Spleen (tissue), 11 donors: ENCODE measurements around the gene DHRS2. TPM values are rescaled to one million over a fixed set of nuclear protein-coding genes. Genes with fewer than 3 reads are reported as not detected.

Experiments
- DNase-seq: peaks from one replicate; pipeline ENCODE4 v3.0.0-alpha.2; 2020
- H3K27ac ChIP-seq, 8 donors: fragments of 200-600 bp; sonication (generic) in 7 of 8; 1 replicate in 4 of 8; 2 replicates in 4 of 8; pipeline versions ENCODE4 v1.5.0 to v1.8.0; 2016 to 2021; ENCODE audit warnings: inconsistent platforms in 4 of 8, mild to moderate bottlenecking in 4 of 8, moderate library complexity in 1 of 8
- H3K27me3 ChIP-seq, 7 donors: fragments of 200-600 bp; sonication (generic) in 6 of 7; replicated peaks in 1 of 7; 1 replicate in 4 of 7; 2 replicates in 3 of 7; pipeline versions ENCODE4 v1.5.0 to v1.8.0; 2016 to 2021; ENCODE audit warnings: inconsistent platforms in 3 of 7, mild to moderate bottlenecking in 1 of 7
- H3K36me3 ChIP-seq, 6 donors: fragments of 200-600 bp; sonication (generic) in 5 of 6; 1 replicate in 4 of 6; 2 replicates in 2 of 6; pipeline versions ENCODE4 v1.5.0 to v1.8.0; 2016 to 2021; ENCODE audit warnings: inconsistent platforms in 2 of 6
- H3K4me1 ChIP-seq, 6 donors: fragments of 200-600 bp; sonication (generic) in 5 of 6; 1 replicate in 3 of 6; 2 replicates in 3 of 6; pipeline versions ENCODE4 v1.5.0 to v1.8.0; 2016 to 2021; ENCODE audit warnings: inconsistent platforms in 3 of 6
- H3K4me3 ChIP-seq, 8 donors: fragments of 200-600 bp; sonication (generic) in 7 of 8; 1 replicate in 4 of 8; 2 replicates in 4 of 8; pipeline versions ENCODE4 v1.5.0 to v1.8.0; 2016 to 2021; ENCODE audit warnings: inconsistent platforms in 4 of 8, mild to moderate bottlenecking in 4 of 8, moderate library complexity in 2 of 8
- H3K9me3 ChIP-seq, 8 donors: fragments of 200-600 bp; sonication (generic) in 7 of 8; 1 replicate in 4 of 8; 2 replicates in 4 of 8; pipeline versions ENCODE4 v1.5.0 to v1.8.0; 2016 to 2021; ENCODE audit warnings: inconsistent platforms in 4 of 8
- POLR2A ChIP-seq, 3 donors: fragments of 450-650 bp; IDR thresholded peaks; one replicate each; pipeline ENCODE4 v1.5.1; 2017; ENCODE audit warnings: antibody characterized with exemption in 3 of 3, mild to moderate bottlenecking in 1 of 3
- POLR2AphosphoS5 ChIP-seq, 3 donors: sonication (generic); formaldehyde crosslinking; IDR thresholded peaks; one replicate each; pipeline ENCODE4 v1.5.1; 2017; ENCODE audit warnings: antibody characterized with exemption in 3 of 3
- WGBS, 5 donors: extraction: QIAGEN DNeasy Blood & Tissue Kit in 3 of 5; methylation state at CpG; one replicate each; pipeline versions ENCODE4 v1.1.5 to v1.1.7; 2013 to 2018; 5-methylcytosine and 5-hydroxymethylcytosine counted together
- intact Hi-C: fragments of 100-400 bp; cut with DNase I; formaldehyde crosslinking; loops from one replicate; pipeline ENCODE4 v1.15.0; 2023; ENCODE audit warnings: low total_unique reads
- polyA plus RNA-seq, 3 donors: library from polyadenylated mRNA; stranded (reverse); fragments of 200-250 nt; gene quantifications; one replicate each; pipeline ENCODE4 v1.2.1, GENCODE V29; 2013
- total RNA-seq, 7 donors: library from RNA; depleted of rRNA in 3 of 7; stranded (reverse); fragments of >200 nt in 3 of 7; fragmentation: NEBNext Ultra II Directional in 4 of 7; extraction: Animal tissue kit (Norgen Biotek cat#: 25700) in 4 of 7; gene quantifications; one replicate each; pipeline versions ENCODE4 v1.1.0 to v1.2.1, GENCODE V29; 2016 to 2021
- TF ChIP-seq, protein P1 (sequence below), 11 experiments: fragments of 200-600 bp in 7 of 11; fragments of 450-650 bp in 4 of 11; sonication (generic) in 4 of 11; IDR thresholded peaks in 8 of 11; conservative IDR thresholded peaks in 3 of 11; 1 replicate in 7 of 11; 2 replicates in 4 of 11; pipeline versions ENCODE4 v1.4.0 to v1.8.0; 2016 to 2021; ENCODE audit warnings: antibody characterized with exemption in 11 of 11, inconsistent platforms in 4 of 11, mild to moderate bottlenecking in 1 of 11
- donor health status: healthy with polysubstance abuse.
- donor health status: DM: no; HTN: no; CAD: no; lungs with moderate emphysema.
- donor health status: DM: no; HTN: no; CAD: no.
- donor health status: Bipolar disorder and iron deficiency.
- donor health status: healthy.
- donor health status: DM: no; HTN: no; CAD: no.
- donor health status: DM: yes; HTN: yes; CAD: no.

DHRS2 gene
- total and polyA plus RNA-seq, 10 donors, result 3.3 to 30.6 (median 14.1) TPM

DNA sequence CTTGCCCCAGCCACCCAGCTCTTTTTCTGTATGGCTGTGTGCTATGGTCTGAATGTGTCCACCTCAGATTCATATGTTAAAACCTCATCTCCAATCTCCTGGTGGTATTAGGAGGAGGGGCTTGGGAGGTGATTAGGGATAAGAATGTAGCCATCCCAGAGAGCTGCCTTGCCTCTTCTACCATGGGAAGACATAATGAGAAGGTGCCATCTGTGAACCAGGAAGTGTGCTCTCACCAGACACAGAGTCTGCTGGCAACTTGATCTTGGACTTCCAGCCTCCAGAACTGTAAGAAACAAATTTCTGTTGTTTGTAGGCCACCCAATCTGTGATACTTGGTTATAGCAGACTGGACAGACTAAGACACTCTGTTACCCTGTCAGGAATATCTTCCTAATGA lies 34.7 kb upstream of the DHRS2 start:
- H3K36me3 ChIP-seq, result no peaks in the 10 kb centered on the region
- no peak overlapping the region for H3K27ac ChIP-seq
- H3K4me1 ChIP-seq, result no peaks in the 10 kb centered on the region
- peaks cover 0 to 12% (median 8%) of the 10 kb centered on the region in 8 donors for H3K9me3 ChIP-seq
- no peaks in the 10 kb centered on the region for H3K27me3 ChIP-seq
- DNase-seq, result no peak
- TF ChIP-seq, protein P1, sequence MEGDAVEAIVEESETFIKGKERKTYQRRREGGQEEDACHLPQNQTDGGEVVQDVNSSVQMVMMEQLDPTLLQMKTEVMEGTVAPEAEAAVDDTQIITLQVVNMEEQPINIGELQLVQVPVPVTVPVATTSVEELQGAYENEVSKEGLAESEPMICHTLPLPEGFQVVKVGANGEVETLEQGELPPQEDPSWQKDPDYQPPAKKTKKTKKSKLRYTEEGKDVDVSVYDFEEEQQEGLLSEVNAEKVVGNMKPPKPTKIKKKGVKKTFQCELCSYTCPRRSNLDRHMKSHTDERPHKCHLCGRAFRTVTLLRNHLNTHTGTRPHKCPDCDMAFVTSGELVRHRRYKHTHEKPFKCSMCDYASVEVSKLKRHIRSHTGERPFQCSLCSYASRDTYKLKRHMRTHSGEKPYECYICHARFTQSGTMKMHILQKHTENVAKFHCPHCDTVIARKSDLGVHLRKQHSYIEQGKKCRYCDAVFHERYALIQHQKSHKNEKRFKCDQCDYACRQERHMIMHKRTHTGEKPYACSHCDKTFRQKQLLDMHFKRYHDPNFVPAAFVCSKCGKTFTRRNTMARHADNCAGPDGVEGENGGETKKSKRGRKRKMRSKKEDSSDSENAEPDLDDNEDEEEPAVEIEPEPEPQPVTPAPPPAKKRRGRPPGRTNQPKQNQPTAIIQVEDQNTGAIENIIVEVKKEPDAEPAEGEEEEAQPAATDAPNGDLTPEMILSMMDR (IDR thresholded peaks at IDR 0.05 in 8 of 11, conservative IDR thresholded peaks at IDR 0.05 in 3 of 11), result no peak
- TF ChIP-seq POLR2AphosphoS5 (IDR thresholded peaks at IDR 0.05), result no peak
- TF ChIP-seq POLR2A (IDR thresholded peaks at IDR 0.05), result no peak
- intact Hi-C loops, result no loop called here
- H3K4me3 ChIP-seq, result no peak overlapping the region

- no peaks in the 10 kb centered on the region for H3K27me3 ChIP-seq
- intact Hi-C loops, result no loop called here
- H3K9me3 ChIP-seq, result peaks cover 0 to 12% (median 8%) of the 10 kb centered on the region in 8 donors
- H3K4me3 ChIP-seq, result no peak overlapping the region
- TF ChIP-seq, protein P1 (IDR thresholded peaks at IDR 0.05 in 8 of 11, conservative IDR thresholded peaks at IDR 0.05 in 3 of 11), result no peak
- H3K27ac ChIP-seq, result no peak overlapping the region
- H3K36me3 ChIP-seq, result no peaks in the 10 kb centered on the region
- no peaks in the 10 kb centered on the region for H3K4me1 ChIP-seq
- 54 to 73% (median 60%) methylated on average over 1 of the region's 1 CpG for WGBS, 5 donors
- DNase-seq, result no peak
These were observed 34.4 kb upstream of the DHRS2 start for GRCh38 chr14:23601845-23602180.

DNA sequence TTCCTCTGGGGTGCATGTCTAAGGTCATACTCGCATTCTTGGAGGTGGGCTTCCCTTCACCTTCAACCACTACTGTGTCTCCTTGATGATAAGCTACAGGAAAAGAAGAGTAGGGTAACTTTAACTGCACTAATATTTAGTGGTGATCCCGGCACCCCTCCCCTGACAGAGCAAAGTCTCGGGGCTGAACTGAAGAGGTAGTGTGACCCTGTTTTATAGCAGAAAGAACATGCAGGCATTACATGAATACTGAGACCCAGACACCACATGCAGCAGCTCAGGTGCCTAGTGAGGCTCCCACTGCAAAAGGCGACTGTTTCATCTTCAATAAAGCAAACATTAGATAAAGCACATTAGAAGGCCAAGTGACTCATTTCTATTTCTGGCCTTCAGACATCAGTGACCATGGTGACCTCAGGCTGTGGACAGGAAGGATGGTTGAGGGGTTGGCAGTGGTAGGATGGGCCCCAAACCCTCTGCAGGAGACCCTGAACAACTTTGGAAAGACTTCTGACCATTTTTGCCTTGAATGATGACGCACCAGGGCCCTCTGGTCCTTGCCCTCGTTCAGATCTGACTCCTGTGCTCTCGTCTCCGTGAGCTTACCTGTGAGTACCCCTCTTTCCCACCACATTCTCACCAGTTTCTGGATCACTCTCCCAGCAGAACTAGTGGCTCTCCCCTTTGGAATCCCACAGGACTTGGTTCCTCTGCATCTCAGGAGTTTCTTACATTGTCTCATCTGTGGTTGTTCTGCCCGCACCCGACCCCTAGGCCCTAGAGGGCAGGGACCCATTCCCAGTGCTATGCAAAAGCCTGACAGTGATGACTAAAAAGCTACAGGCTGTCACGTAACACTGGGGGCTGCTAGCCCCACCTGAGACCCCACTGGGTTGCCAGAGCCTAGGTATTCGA lies 33.7 kb upstream of the DHRS2 start:
- intact Hi-C loops, result no loop called here
- Histone ChIP-seq H3K27me3 (no peaks in the 10 kb centered on the region), H3K4me1 (no peaks in the 10 kb centered on the region), H3K36me3 (no peaks in the 10 kb centered on the region), H3K9me3 (peaks cover 0 to 12% (median 8%) of the 10 kb centered on the region in 8 donors), H3K4me3 (no peak overlapping the region), H3K27ac (no peak overlapping the region)
- no peak for DNase-seq
- WGBS, 5 donors, result 83 to 92% (median 87%) methylated on average over 12 of the region's 12 CpGs
- TF ChIP-seq, protein P1 (IDR thresholded peaks at IDR 0.05 in 8 of 11, conservative IDR thresholded peaks at IDR 0.05 in 3 of 11), result no peak
- no peak for TF ChIP-seq POLR2A (IDR thresholded peaks at IDR 0.05)
- TF ChIP-seq POLR2AphosphoS5 (IDR thresholded peaks at IDR 0.05), result no peak

DNA sequence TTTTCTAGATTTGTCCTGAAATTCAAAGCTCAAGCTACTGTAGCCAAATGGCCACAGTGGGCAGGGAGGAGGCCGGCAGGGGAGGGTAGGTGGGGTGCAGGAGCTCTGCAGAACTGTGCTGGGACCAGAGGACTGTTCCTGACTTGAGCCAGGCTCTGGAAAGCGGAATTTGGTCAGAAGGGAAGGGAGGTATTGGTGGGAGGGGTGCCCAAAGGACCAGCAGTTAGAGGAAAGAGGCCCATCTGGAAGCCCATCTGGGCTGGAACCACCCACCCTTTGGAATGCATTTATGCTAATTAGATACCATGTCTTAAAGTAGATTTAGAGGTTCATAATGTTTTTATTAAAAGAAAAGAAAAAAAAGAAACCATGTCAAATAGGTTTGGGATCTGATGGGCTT lies 33.1 kb upstream of the DHRS2 start:
- Histone ChIP-seq H3K9me3 (peaks cover 0 to 12% (median 8%) of the 10 kb centered on the region in 8 donors), H3K4me3 (no peak overlapping the region), H3K36me3 (no peaks in the 10 kb centered on the region), H3K27ac (no peak overlapping the region), H3K27me3 (no peaks in the 10 kb centered on the region), H3K4me1 (no peaks in the 10 kb centered on the region)
- 72 to 90% (median 82%) methylated on average over 2 of the region's 2 CpGs for WGBS, 5 donors
- intact Hi-C loops, result no loop called here
- DNase-seq, result no peak
- TF ChIP-seq, protein P1 (IDR thresholded peaks at IDR 0.05 in 8 of 11, conservative IDR thresholded peaks at IDR 0.05 in 3 of 11), result no peak
- no peak for TF ChIP-seq POLR2AphosphoS5 (IDR thresholded peaks at IDR 0.05)
- TF ChIP-seq POLR2A (IDR thresholded peaks at IDR 0.05), result no peak
